BE2C (cell line): ENCODE data around the gene CCL26.
"Not testable (repeated sequence)": the region's sequence is repeated elsewhere in the genome, so short reads cannot be mapped to it uniquely, and the experiment has no call there.

Experiments
- DNase-seq: peaks from one replicate; pipeline ENCODE4 v3.0.0-alpha.2; 2020
- H3K27me3 ChIP-seq: fragments of 250-450 bp; sonication (Bioruptor Pico); 2 replicates; pipeline ENCODE4 v1.5.1; 2020; ENCODE audit warnings: mild to moderate bottlenecking
- H3K36me3 ChIP-seq: fragments of 250-450 bp; sonication (Bioruptor Pico); 2 replicates; pipeline ENCODE4 v1.5.1; 2020; ENCODE audit warnings: mild to moderate bottlenecking
- H3K4me1 ChIP-seq: fragments of 250-450 bp; sonication (Bioruptor Pico); 2 replicates; pipeline ENCODE4 v1.5.1; 2020
- H3K4me3 ChIP-seq: 2 replicates; pipeline ENCODE4 v1.5.1; 2011; ENCODE audit warnings: low read depth, low read length
- H3K9me3 ChIP-seq: fragments of 250-450 bp; sonication (Bioruptor Pico); 2 replicates; pipeline ENCODE4 v1.5.1; 2020
- CTCF ChIP-seq: IDR thresholded peaks from 2 replicates; pipeline ENCODE4 v1.5.1; 2012; ENCODE audit warnings: mild to moderate bottlenecking, low read depth, low read length

Gene CCL26

GRCh38 chr7:75796420-75796819 lies 24.4 kb upstream of the CCL26 start:
- TF ChIP-seq CTCF: no peak
- Histone ChIP-seq H3K4me1 (no peaks in the 10 kb centered on the region), H3K4me3 (no peak overlapping the region), H3K36me3 (no peaks in the 10 kb centered on the region), H3K9me3 (no peaks in the 10 kb centered on the region), H3K27me3 (peaks cover 7% of the 10 kb centered on the region)
- DNase-seq: no peak

- no peaks in the 10 kb centered on the region for H3K4me1 ChIP-seq
- H3K9me3 ChIP-seq: no peaks in the 10 kb centered on the region
- no peak for TF ChIP-seq CTCF
- no peak for DNase-seq
- H3K4me3 ChIP-seq: no peak overlapping the region
- H3K36me3 ChIP-seq: no peaks in the 10 kb centered on the region
- peaks cover 7% of the 10 kb centered on the region for H3K27me3 ChIP-seq
Measured at GRCh38 chr7:75795831-75796285, 23.8 kb upstream of the CCL26 start.

GRCh38 chr7:75793676-75794075 lies 21.7 kb upstream of the CCL26 start:
- peaks cover 7% of the 10 kb centered on the region for H3K27me3 ChIP-seq
- no peaks in the 10 kb centered on the region for H3K9me3 ChIP-seq
- no peak overlapping the region for H3K4me3 ChIP-seq
- no peaks in the 10 kb centered on the region for H3K4me1 ChIP-seq
- no peak for DNase-seq
- H3K36me3 ChIP-seq: no peaks in the 10 kb centered on the region
- TF ChIP-seq CTCF: no peak

- not testable (repeated sequence) for H3K4me3 ChIP-seq, DNase-seq, H3K36me3 ChIP-seq, H3K9me3 ChIP-seq, H3K27me3 ChIP-seq, H3K4me1 ChIP-seq
Measured at GRCh38 chr7:75792567-75792966, 20.6 kb upstream of the CCL26 start.

GRCh38 chr7:75789361-75789924 lies 17.4 kb upstream of the CCL26 start:
- no peak for TF ChIP-seq CTCF
- H3K9me3 ChIP-seq: no peaks in the 10 kb centered on the region
- DNase-seq: no peak
- H3K36me3 ChIP-seq: no peaks in the 10 kb centered on the region
- no peak overlapping the region for H3K4me3 ChIP-seq
- H3K4me1 ChIP-seq: no peaks in the 10 kb centered on the region
- H3K27me3 ChIP-seq: no peaks in the 10 kb centered on the region

- not testable (repeated sequence) for H3K4me3 ChIP-seq, DNase-seq, H3K9me3 ChIP-seq
Measured at GRCh38 chr7:75788154-75788847, 16.3 kb upstream of the CCL26 start.

GRCh38 chr7:75783058-75783457 lies 11.0 kb upstream of the CCL26 start:
- not testable (repeated sequence) for H3K36me3 ChIP-seq, H3K27me3 ChIP-seq, H3K9me3 ChIP-seq, H3K4me3 ChIP-seq, DNase-seq, H3K4me1 ChIP-seq

More at GRCh38 chr7:75788154-75788847, 16.3 kb upstream of the CCL26 start:
- not testable (repeated sequence) for H3K36me3 ChIP-seq, H3K4me1 ChIP-seq, H3K27me3 ChIP-seq

- DNase-seq, H3K4me1 ChIP-seq, H3K36me3 ChIP-seq, H3K9me3 ChIP-seq, H3K4me3 ChIP-seq, H3K27me3 ChIP-seq: not testable (repeated sequence)
Measured at GRCh38 chr7:75780647-75781273, 8.7 kb upstream of the CCL26 start.

GRCh38 chr7:75779516-75779915 lies 7.5 kb upstream of the CCL26 start:
- not testable (repeated sequence) for H3K4me3 ChIP-seq, H3K9me3 ChIP-seq, H3K4me1 ChIP-seq, DNase-seq, H3K27me3 ChIP-seq, H3K36me3 ChIP-seq

GRCh38 chr7:75779035-75779434 lies 7.0 kb upstream of the CCL26 start:
- not testable (repeated sequence) for H3K9me3 ChIP-seq, DNase-seq, H3K36me3 ChIP-seq, H3K27me3 ChIP-seq, H3K4me3 ChIP-seq, H3K4me1 ChIP-seq
